H9 (cell line): Measurements from ENCODE around the gene GPR84. TPM values are rescaled to one million over a fixed set of nuclear protein-coding genes. Genes with fewer than 3 reads are reported as not detected.

Source experiments
- DNase-seq: peaks from one replicate; pipeline ENCODE4 v3.0.0-alpha.2; 2017
- H2AFZ ChIP-seq: one replicate; pipeline ENCODE4 v1.6.1; 2013; ENCODE audit warnings: mild to moderate bottlenecking, low read length, control low read depth, moderate library complexity
- H2AK5ac ChIP-seq: 2 replicates; pipeline ENCODE4 v1.6.1; 2013; ENCODE audit warnings: low read length, control low read depth, mixed read lengths; ENCODE audit not compliant: insufficient read length
- H2BK120ac ChIP-seq: one replicate; pipeline ENCODE4 v1.6.1; 2013; ENCODE audit warnings: low read depth, mild to moderate bottlenecking, low read length, control low read depth, inconsistent platforms; ENCODE audit not compliant: poor library complexity, severe bottlenecking
- H2BK12ac ChIP-seq: 2 replicates; pipeline ENCODE4 v1.6.1; 2013; ENCODE audit warnings: low read length, control low read depth, mixed read lengths, low read depth; ENCODE audit not compliant: insufficient read length
- H2BK15ac ChIP-seq: 2 replicates; pipeline ENCODE4 v1.6.1; 2013; ENCODE audit warnings: low read depth, low read length, control low read depth
- H2BK20ac ChIP-seq: one replicate; pipeline ENCODE4 v1.6.1; 2013; ENCODE audit warnings: low read depth, mild to moderate bottlenecking, low read length, control low read depth, inconsistent platforms; ENCODE audit not compliant: poor library complexity, severe bottlenecking
- H2BK5ac ChIP-seq: 2 replicates; pipeline ENCODE4 v1.6.1; 2013; ENCODE audit warnings: low read length, control low read depth, mixed read lengths; ENCODE audit not compliant: insufficient read length
- H3K14ac ChIP-seq: 2 replicates; pipeline ENCODE4 v1.6.1; 2013; ENCODE audit warnings: low read length, control low read depth; ENCODE audit not compliant: insufficient read depth
- H3K18ac ChIP-seq: 2 replicates; pipeline ENCODE4 v1.6.1; 2013; ENCODE audit warnings: low read depth, mild to moderate bottlenecking, mixed read lengths, low read length, control low read depth; ENCODE audit not compliant: insufficient read length
- H3K23ac ChIP-seq: 2 replicates; pipeline ENCODE4 v1.6.1; 2013; ENCODE audit warnings: low read length, control low read depth, mixed read lengths, low read depth; ENCODE audit not compliant: insufficient read length
- H3K23me2 ChIP-seq: 2 replicates; pipeline ENCODE4 v1.6.1; 2013; ENCODE audit warnings: low read depth, mild to moderate bottlenecking, mixed read lengths, low read length, control low read depth; ENCODE audit not compliant: insufficient read length, poor library complexity, severe bottlenecking
- H3K27ac ChIP-seq: 2 replicates; pipeline ENCODE4 v1.5.1; 2013; ENCODE audit warnings: low read length, control low read depth, mixed read lengths, low read depth; ENCODE audit not compliant: insufficient read length
- H3K27me3 ChIP-seq: 2 replicates; pipeline ENCODE4 v1.6.1; 2013; ENCODE audit warnings: low read length, control low read depth, inconsistent platforms; ENCODE audit not compliant: insufficient read depth
- H3K4ac ChIP-seq: 2 replicates; pipeline ENCODE4 v1.6.1; 2013; ENCODE audit warnings: low read depth, mild to moderate bottlenecking, control low read depth, inconsistent platforms, low read length, moderate library complexity
- H3K4me1 ChIP-seq: 2 replicates; pipeline ENCODE4 v1.6.1; 2013; ENCODE audit warnings: low read length, control low read depth, inconsistent platforms; ENCODE audit not compliant: insufficient read depth
- H3K4me2 ChIP-seq: 2 replicates; pipeline ENCODE4 v1.6.1; 2013; ENCODE audit warnings: low read length, control low read depth, mixed read lengths; ENCODE audit not compliant: insufficient read length, insufficient read depth
- H3K56ac ChIP-seq: 2 replicates; pipeline ENCODE4 v1.6.1; 2013; ENCODE audit warnings: low read depth, mild to moderate bottlenecking, mixed read lengths, low read length, control low read depth; ENCODE audit not compliant: insufficient read length
- H3K79me1 ChIP-seq: 2 replicates; pipeline ENCODE4 v1.6.1; 2013; ENCODE audit warnings: low read depth, mild to moderate bottlenecking, moderate library complexity, low read length, control low read depth, inconsistent platforms; ENCODE audit not compliant: insufficient read depth, poor library complexity, severe bottlenecking
- H3K79me2 ChIP-seq: 2 replicates; pipeline ENCODE4 v1.6.1; 2013; ENCODE audit warnings: low read length, control low read depth, inconsistent platforms; ENCODE audit not compliant: insufficient read depth
- H3K9ac ChIP-seq: 2 replicates; pipeline ENCODE4 v1.6.1; 2013; ENCODE audit warnings: low read length, control low read depth, mixed read lengths; ENCODE audit not compliant: insufficient read length; ENCODE audit errors: extremely low read depth
- H3K9me3 ChIP-seq: one replicate; pipeline ENCODE4 v1.6.1; 2013; ENCODE audit warnings: low read depth, low read length, inconsistent platforms; ENCODE audit not compliant: control insufficient read depth
- H3T11ph ChIP-seq: one replicate; pipeline ENCODE4 v1.6.1; 2013; ENCODE audit warnings: mild to moderate bottlenecking, low read length, control low read depth, inconsistent platforms
- H4K20me1 ChIP-seq: one replicate; pipeline ENCODE4 v1.6.1; 2013; ENCODE audit not compliant: control insufficient read depth, insufficient read length, insufficient read depth
- H4K5ac ChIP-seq: 2 replicates; pipeline ENCODE4 v1.6.1; 2013; ENCODE audit warnings: low read depth, mild to moderate bottlenecking, mixed read lengths, low read length, control low read depth; ENCODE audit not compliant: insufficient read length
- H4K8ac ChIP-seq: replicated peaks from 2 replicates; pipeline ENCODE4 v1.6.1; 2013; ENCODE audit warnings: low read length, control low read depth, mixed read lengths, low read depth; ENCODE audit not compliant: insufficient read length
- H4K91ac ChIP-seq: 2 replicates; pipeline ENCODE4 v1.6.1; 2013; ENCODE audit warnings: low read depth, mild to moderate bottlenecking, moderate library complexity, mixed read lengths, low read length, control low read depth; ENCODE audit not compliant: insufficient read length
- H3K27ac Mint-ChIP-seq, 3 experiments: 2 replicates in 2 of 3; 3 replicates in 1 of 3; pipeline ENCODE4 v1.8.0; 2020 to 2021; ENCODE audit warnings: mixed read lengths in 3 of 3, mild to moderate bottlenecking in 1 of 3, moderate library complexity in 1 of 3
- H3K27me3 Mint-ChIP-seq: 2 replicates; pipeline ENCODE4 v1.8.0; 2021; ENCODE audit warnings: low read depth, mild to moderate bottlenecking, moderate library complexity, mixed read lengths
- H3K36me3 Mint-ChIP-seq, 3 experiments: 2 replicates in 2 of 3; 3 replicates in 1 of 3; pipeline ENCODE4 v1.8.0; 2020 to 2021; ENCODE audit warnings: low read depth in 3 of 3, mixed read lengths in 3 of 3; ENCODE audit not compliant: insufficient read depth in 1 of 3
- H3K4me1 Mint-ChIP-seq, 2 experiments: 2 replicates each; pipeline ENCODE4 v1.8.0; 2020; ENCODE audit warnings: mixed read lengths in 2 of 2
- H3K4me3 Mint-ChIP-seq, 2 experiments: 2 replicates in 1 of 2; 3 replicates in 1 of 2; pipeline ENCODE4 v1.8.0; 2020 to 2021; ENCODE audit warnings: mild to moderate bottlenecking in 2 of 2, mixed read lengths in 2 of 2, moderate library complexity in 1 of 2
- H3K9me3 Mint-ChIP-seq, 2 experiments: 2 replicates in 1 of 2; 3 replicates in 1 of 2; pipeline ENCODE4 v1.8.0; 2020; ENCODE audit warnings: mild to moderate bottlenecking in 2 of 2, mixed read lengths in 2 of 2, moderate library complexity in 1 of 2
- CTCF ChIP-seq: fragments of 200-600 bp; sonication (generic); conservative IDR thresholded peaks from 3 replicates; pipeline ENCODE4 v1.8.0; 2021; ENCODE audit warnings: antibody characterized with exemption, mild to moderate bottlenecking
- WGBS: extraction: QIAGEN DNeasy Blood & Tissue Kit; methylation state at CpG from one replicate; pipeline ENCODE4 v1.1.7; 2013; ENCODE audit warnings: missing lambda C conversion rate, low lambda C conversion rate, mixed read lengths; ENCODE audit not compliant: insufficient read length; ENCODE audit errors: extremely low coverage; 5-methylcytosine and 5-hydroxymethylcytosine counted together
- microRNA-seq: library from miRNA; unstranded; fragments of <30 nt; microRNA quantifications from one replicate; pipeline ENCODE4, GENCODE V29; 2020; ENCODE audit warnings: borderline microRNAs expressed
- total RNA-seq: library from RNA; stranded (reverse); gene quantifications from 2 replicates; pipeline ENCODE4 v1.2.1, GENCODE V29; 2021

GPR84 gene
- total RNA-seq, 1 experiment from 2014 or later: not detected

DNA sequence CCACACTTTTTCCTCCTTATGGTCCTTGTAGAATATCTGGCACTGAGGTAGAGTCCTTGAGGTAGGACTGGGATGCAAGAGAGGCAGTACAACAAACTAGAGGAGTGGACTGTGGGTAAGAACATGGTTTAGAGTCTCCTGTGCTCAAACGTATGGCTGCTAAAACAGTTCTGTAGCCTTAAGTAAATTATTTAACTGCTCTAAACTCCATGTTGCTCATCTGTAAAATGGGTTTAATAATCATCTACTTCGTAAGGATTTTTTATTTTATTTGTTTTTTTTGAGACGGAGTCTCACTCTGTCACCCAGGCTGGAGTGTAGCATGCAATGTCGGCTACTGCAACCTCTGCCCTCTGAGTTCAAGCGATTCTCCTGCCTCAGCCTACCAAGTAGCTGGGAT lies 42.9 kb downstream of the GPR84 start:
- Histone ChIP-seq H2BK12ac (no peak overlapping the region), H2BK20ac (no peak overlapping the region), H2BK15ac (no peak overlapping the region), H3K23me2 (no peaks in the 10 kb centered on the region), H3K79me1 (no peaks in the 10 kb centered on the region), H4K8ac (no peak overlapping the region), H3K79me2 (no peaks in the 10 kb centered on the region), H3K23ac (no peak overlapping the region), H4K5ac (no peak overlapping the region), H2BK120ac (no peak overlapping the region), H3K4me2 (no peak overlapping the region), H3K4ac (no peak overlapping the region), H3K9ac (no peak overlapping the region), H2BK5ac (no peak overlapping the region), H3K27ac (no peak overlapping the region), H2AFZ (no peak overlapping the region), H4K20me1 (no peaks in the 10 kb centered on the region), H3K4me1 (no peaks in the 10 kb centered on the region; the same call in 1 of the 2 replicates), H3K14ac (no peak overlapping the region), H4K91ac (no peak overlapping the region), H3K27me3 (no peaks in the 10 kb centered on the region), H3K9me3 (no peaks in the 10 kb centered on the region), H3T11ph (no peak overlapping the region), H3K18ac (no peak overlapping the region), H2AK5ac (no peak overlapping the region), H3K56ac (no peak overlapping the region)
- TF ChIP-seq CTCF: no peak
- H3K27me3 Mint-ChIP-seq: no peaks in the 10 kb centered on the region
- WGBS: no CpG with 5 or more reads among the region's 5 CpGs
- H3K9me3 Mint-ChIP-seq: no peaks in the 10 kb centered on the region
- H3K4me1 Mint-ChIP-seq: peaks cover 4 to 7% of the 10 kb centered on the region in 2 experiments
- no peaks in the 10 kb centered on the region for H3K36me3 Mint-ChIP-seq
- H3K4me3 Mint-ChIP-seq: no peak overlapping the region
- no peak for DNase-seq
- H3K27ac Mint-ChIP-seq: no peak overlapping the region; a peak in 1 of 7 replicates

Small RNA genes within 50 kb of the gene (microRNA-seq; reads per million reads assigned to microRNA genes)
- 28.9 reads per million, percentile 59 among the genes with 10 or more reads in this experiment for gene MIR148B

Other genes with a start within 250 kb of the GPR84 start
- gene SMUG1, start 175.5 kb downstream of the GPR84 start, total RNA-seq: 21.7 and 23.0 TPM in 2 replicates
- 204 and 206 TPM in 2 replicates for gene CBX5, start 84.4 kb downstream of the GPR84 start, total RNA-seq
- 3,193 and 3,242 TPM in 2 replicates for gene HNRNPA1, start 83.8 kb downstream of the GPR84 start, total RNA-seq
- gene NFE2, start 63.5 kb downstream of the GPR84 start, total RNA-seq: 1.2 and 1.5 TPM in 2 replicates
- gene COPZ1, start 39.4 kb downstream of the GPR84 start, total RNA-seq: 104 TPM in 2 replicates
- gene ZNF385A, start 20.2 kb upstream of the GPR84 start, total RNA-seq: 5.7 and 6.2 TPM in 2 replicates
- gene ITGA5, start 54.8 kb upstream of the GPR84 start, total RNA-seq: 12.2 and 16.2 TPM in 2 replicates
- gene GTSF1, start 109.1 kb upstream of the GPR84 start, total RNA-seq: 0.33 TPM in 1 of 2 replicates, not detected in the other
- gene NCKAP1L, start 133.3 kb upstream of the GPR84 start, total RNA-seq: not detected in 2 replicates
- gene PDE1B, start 185.1 kb upstream of the GPR84 start, total RNA-seq: 1.6 and 2.1 TPM in 2 replicates
- 4.3 and 8.5 TPM in 2 replicates for gene PPP1R1A, start 224.2 kb upstream of the GPR84 start, total RNA-seq